ENCODE data around the gene GCN1. TPM values are rescaled to one million over a fixed set of nuclear protein-coding genes. Genes with fewer than 3 reads are reported as not detected.
A peak's percentile ranks its signal among the peaks of the same experiment; 100 is the strongest.

Gene GCN1
- total RNA-seq, 2 experiments from 2014 or later: 130 to 137 TPM

- H3K27ac Mint-ChIP-seq: peak overlapping the region; percentile 76
- no peaks in the 10 kb centered on the region for H3K27me3 Mint-ChIP-seq
- ChIA-PET CTCF (interaction anchor here (1.3 to 1.5 kb wide), 2 partner anchors 14 to 16 kb away, joined by 3 to 5 read pairs; no protein-coding TSS in a partner anchor), POLR2A (interaction anchor here (0.8 to 6.0 kb wide), 3 partner anchors 9 to 111 kb away, joined by 3 to 47 read pairs (median 6); partner anchors contain the start of gene RAB35)
- no peak overlapping the region for H3K4me3 Mint-ChIP-seq
- no peak for TF ChIP-seq CTCF (IDR thresholded peaks at IDR 0.05)
- intact Hi-C loops (cut with micrococcal nuclease): no loop called here
- no peaks in the 10 kb centered on the region for H3K9me3 Mint-ChIP-seq
- peaks cover 16% of the 10 kb centered on the region for H3K4me1 Mint-ChIP-seq (ENCODE audit: low read depth)
- DNase-seq: no peak
- ATAC-seq: no peak
- H3K36me3 Mint-ChIP-seq (ENCODE audit: low read depth): peaks cover 22% of the 10 kb centered on the region
Measured at GRCh38 chr12:120101182-120101581, 93.3 kb downstream of the GCN1 start.

DNA sequence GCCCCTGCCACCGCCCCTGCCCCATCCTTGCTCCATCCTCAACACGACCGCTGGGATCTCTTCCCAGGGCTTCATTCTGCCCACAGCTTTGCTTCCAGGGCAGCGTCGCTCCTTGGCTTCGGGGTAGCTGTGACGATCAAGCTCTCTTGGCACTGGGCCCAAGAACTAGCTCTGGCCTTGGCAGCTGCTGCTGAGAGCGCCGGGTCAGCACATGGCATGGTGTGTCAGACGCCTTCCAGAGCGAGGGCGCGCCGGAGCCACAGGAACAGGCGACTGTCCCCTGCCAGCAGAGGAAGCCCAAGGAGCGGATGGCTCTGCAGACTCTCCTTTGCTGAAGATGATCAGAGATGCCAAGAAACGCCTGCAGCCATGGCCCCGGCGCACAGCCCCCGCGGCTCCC is 93.9 kb downstream of the GCN1 start:
- ChIA-PET CTCF (interaction anchor here (1.3 to 1.5 kb wide), 2 partner anchors 13 to 17 kb away, joined by 3 to 5 read pairs; no protein-coding TSS in a partner anchor), POLR2A (interaction anchor here (0.6 to 6.0 kb wide), 3 partner anchors 9 to 112 kb away, joined by 3 to 47 read pairs (median 6); partner anchors contain the start of genes BICDL1 and RAB35)
- Mint-ChIP-seq H3K27me3 (no peaks in the 10 kb centered on the region), H3K9me3 (no peaks in the 10 kb centered on the region), H3K4me3 (no peak overlapping the region), H3K27ac (no peak overlapping the region), H3K36me3 (ENCODE audit: low read depth) (peaks cover 21% of the 10 kb centered on the region), H3K4me1 (ENCODE audit: low read depth) (peaks cover 15% of the 10 kb centered on the region)
- intact Hi-C loops (cut with micrococcal nuclease): no loop called here
- ATAC-seq (no peak), DNase-seq (no peak)
- no peak for TF ChIP-seq CTCF (IDR thresholded peaks at IDR 0.05)

DNA sequence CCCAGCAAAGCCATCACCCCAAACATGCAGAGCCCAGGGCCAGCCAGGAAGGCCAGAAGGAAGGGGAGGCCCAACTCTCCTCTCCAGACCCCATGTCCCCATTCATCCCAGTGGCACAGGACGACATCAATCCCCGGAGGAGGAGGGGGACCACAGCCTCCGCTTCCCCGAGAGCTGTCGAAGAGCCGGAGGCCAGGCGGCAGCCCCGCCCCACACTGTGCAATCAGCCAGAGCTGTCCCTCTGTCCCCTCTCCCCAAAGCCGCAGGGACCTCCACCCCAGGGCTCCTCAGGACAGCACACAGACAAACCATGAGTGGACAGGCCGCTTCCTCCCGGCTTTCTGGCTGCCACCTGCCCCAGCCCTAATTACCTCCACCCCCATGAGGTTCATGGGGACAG is 94.8 kb downstream of the GCN1 start:
- CTCF ChIA-PET: interaction anchor here (1.5 kb wide), 1 partner anchor 13 kb away, joined by 5 read pairs; no protein-coding TSS in a partner anchor
- POLR2A ChIA-PET: interaction anchor here (0.6 to 6.0 kb wide), 3 partner anchors 10 to 111 kb away, joined by 3 to 47 read pairs (median 6); partner anchors contain the start of genes BICDL1 and RAB35
- Mint-ChIP-seq H3K27me3 (no peaks in the 10 kb centered on the region), H3K9me3 (no peaks in the 10 kb centered on the region), H3K36me3 (ENCODE audit: low read depth) (peaks cover 16% of the 10 kb centered on the region), H3K27ac (no peak overlapping the region), H3K4me3 (no peak overlapping the region), H3K4me1 (ENCODE audit: low read depth) (peaks cover 11% of the 10 kb centered on the region)
- intact Hi-C loops (cut with micrococcal nuclease): no loop called here
- no peak for TF ChIP-seq CTCF (IDR thresholded peaks at IDR 0.05)
- ATAC-seq (no peak), DNase-seq (no peak)

- Mint-ChIP-seq H3K27ac (no peak overlapping the region), H3K27me3 (no peaks in the 10 kb centered on the region), H3K9me3 (no peaks in the 10 kb centered on the region), H3K4me3 (no peak overlapping the region), H3K4me1 (ENCODE audit: low read depth) (peaks cover 11% of the 10 kb centered on the region), H3K36me3 (ENCODE audit: low read depth) (peaks cover 19% of the 10 kb centered on the region)
- no peak for ATAC-seq
- ChIA-PET CTCF (no interaction called here), POLR2A (no interaction called here)
- no peak for TF ChIP-seq CTCF (IDR thresholded peaks at IDR 0.05)
- intact Hi-C loops (cut with micrococcal nuclease): no loop called here
- DNase-seq: no peak
Measured at GRCh38 chr12:120098756-120099470, 95.6 kb downstream of the GCN1 start.

- Mint-ChIP-seq H3K36me3 (ENCODE audit: low read depth) (peaks cover 20% of the 10 kb centered on the region), H3K4me1 (ENCODE audit: low read depth) (peaks cover 5% of the 10 kb centered on the region), H3K4me3 (no peak overlapping the region), H3K9me3 (no peaks in the 10 kb centered on the region), H3K27me3 (no peaks in the 10 kb centered on the region), H3K27ac (no peak overlapping the region)
- intact Hi-C loops (cut with micrococcal nuclease): no loop called here
- TF ChIP-seq CTCF (IDR thresholded peaks at IDR 0.05): no peak
- DNase-seq (no peak), ATAC-seq (no peak)
- POLR2A ChIA-PET: interaction anchor here (1.0 to 1.6 kb wide), 3 partner anchors 8 to 21 kb away, joined by 3 to 8 read pairs (median 3); no protein-coding TSS in a partner anchor
- CTCF ChIA-PET: no interaction called here
Measured at GRCh38 chr12:120096671-120097202, 97.8 kb downstream of the GCN1 start.
